B cell (primary cell): ENCODE measurements around the gene WDFY2. TPM values are rescaled to one million over a fixed set of nuclear protein-coding genes. Genes with fewer than 3 reads are reported as not detected.
"Not testable (repeated sequence)": the region's sequence is repeated elsewhere in the genome, so short reads cannot be mapped to it uniquely, and the experiment has no call there.

Experiments
- ATAC-seq: fragments of 200-7000 bp; cut with Tn5 transposase; one replicate; pipeline ENCODE4 v1.10.0; 2021; ENCODE audit warnings: low read depth, mild to moderate bottlenecking, moderate number of reproducible peaks, moderate library complexity
- CTCF ChIA-PET: fragments of 350-600 bp; sonication (Branson Sonifier 250); formaldehyde crosslinking; loops from one replicate; lab custom pipeline; 2021; ENCODE audit warnings: antibody characterized with exemption, inconsistent platforms; lab: Charles Lee
- POLR2A ChIA-PET: fragments of 350-600 bp; sonication (Branson Sonifier 250); formaldehyde crosslinking; loops from one replicate; lab custom pipeline; 2021; ENCODE audit warnings: antibody characterized with exemption; lab: Charles Lee
- DNase-seq: peaks from one replicate; pipeline ENCODE4 v3.0.0; 2013
- H2AFZ ChIP-seq: 2 replicates; pipeline ENCODE4 v1.6.1; 2012; ENCODE audit warnings: mild to moderate bottlenecking, low read depth, low read length; ENCODE audit not compliant: insufficient read depth, poor library complexity, severe bottlenecking
- H3K27ac ChIP-seq, 2 donors: 1 replicate in 1 of 2; 2 replicates in 1 of 2; pipeline ENCODE4 v1.5.1; 2012 to 2013; ENCODE audit warnings: low read length in 2 of 2, mild to moderate bottlenecking in 2 of 2, moderate library complexity in 1 of 2
- H3K27me3 ChIP-seq, 4 experiments: fragments of 200-600 bp in 1 of 4; sonication (generic) in 1 of 4; replicated peaks in 1 of 4; 1 replicate in 2 of 4; 2 replicates in 2 of 4; pipeline versions ENCODE4 v1.6.1 to v1.7.0; 2013 to 2016; ENCODE audit warnings: low read length in 3 of 4, mild to moderate bottlenecking in 2 of 4, mixed read lengths in 1 of 4, moderate library complexity in 1 of 4; ENCODE audit not compliant: insufficient read depth in 4 of 4, control insufficient read depth in 3 of 4; ENCODE audit errors: control extremely low read depth in 1 of 4
- H3K36me3 ChIP-seq, 2 experiments: replicated peaks in 1 of 2; 1 replicate in 1 of 2; 2 replicates in 1 of 2; pipeline versions ENCODE4 v1.6.1 to v1.7.1; 2013; ENCODE audit warnings: low read length in 1 of 2; ENCODE audit not compliant: insufficient read depth in 2 of 2, control insufficient read depth in 1 of 2; ENCODE audit errors: control extremely low read depth in 1 of 2, extremely low read depth in 1 of 2
- H3K4me1 ChIP-seq, 2 donors: fragments of 200-600 bp in 1 of 2; sonication (generic) in 1 of 2; 1 replicate in 1 of 2; 2 replicates in 1 of 2; pipeline versions ENCODE4 v1.5.1 to v1.6.1; 2013 to 2017; ENCODE audit warnings: low read length in 2 of 2; ENCODE audit not compliant: control insufficient read depth in 2 of 2, insufficient read depth in 2 of 2
- H3K4me2 ChIP-seq: replicated peaks from 2 replicates; pipeline ENCODE3; 2012; ENCODE audit warnings: mild to moderate bottlenecking, low read depth, low read length; ENCODE audit not compliant: poor library complexity, severe bottlenecking
- H3K4me3 ChIP-seq, 5 experiments: fragments of 200-600 bp in 1 of 5; sonication (generic) in 1 of 5; 1 replicate in 3 of 5; 2 replicates in 2 of 5; pipeline versions ENCODE4 v1.5.1 to v1.7.0; 2011 to 2016; ENCODE audit warnings: low read length in 4 of 5, mild to moderate bottlenecking in 4 of 5, low read depth in 2 of 5, control low read depth in 1 of 5, moderate library complexity in 1 of 5; ENCODE audit not compliant: insufficient read depth in 1 of 5; ENCODE audit errors: control extremely low read depth in 1 of 5, extremely low read depth in 1 of 5
- H3K79me2 ChIP-seq: fragments of 200-600 bp; sonication (generic); one replicate; pipeline ENCODE4 v1.6.0; 2016; ENCODE audit warnings: low read length; ENCODE audit not compliant: control insufficient read depth, insufficient read depth
- H3K9ac ChIP-seq: fragments of 200-600 bp; sonication (generic); 2 replicates; pipeline ENCODE4 v1.6.1; 2017; ENCODE audit warnings: mild to moderate bottlenecking, low read length, moderate library complexity
- H3K9me3 ChIP-seq, 3 donors: one replicate each; pipeline versions ENCODE4 v1.6.1 to v1.7.1; 2013; ENCODE audit warnings: low read length in 2 of 3; ENCODE audit not compliant: control insufficient read depth in 2 of 3, insufficient read depth in 1 of 3; ENCODE audit errors: control extremely low read depth in 1 of 3
- H4K20me1 ChIP-seq: 2 replicates; pipeline ENCODE4 v1.6.0; 2012; ENCODE audit warnings: mild to moderate bottlenecking, low read length; ENCODE audit not compliant: insufficient read depth, control insufficient read depth, poor library complexity, severe bottlenecking
- H3K27ac Mint-ChIP-seq: one replicate; pipeline ENCODE4 v1.8.0; 2021; ENCODE audit warnings: mixed read lengths
- H3K27me3 Mint-ChIP-seq: one replicate; pipeline ENCODE4 v1.8.0; 2021; ENCODE audit warnings: mixed read lengths
- H3K4me1 Mint-ChIP-seq: one replicate; pipeline ENCODE4 v1.8.0; 2021; ENCODE audit warnings: mixed read lengths
- H3K4me3 Mint-ChIP-seq: one replicate; pipeline ENCODE4 v1.8.0; 2021; ENCODE audit warnings: mixed read lengths
- H3K9me3 Mint-ChIP-seq: one replicate; pipeline ENCODE4 v1.8.0; 2022; ENCODE audit warnings: mixed read lengths; ENCODE audit not compliant: insufficient read depth
- CTCF ChIP-seq: fragments of 200-600 bp; IDR thresholded peaks from one replicate; pipeline ENCODE4 v1.8.0; 2022; ENCODE audit warnings: antibody characterized with exemption, mild to moderate bottlenecking
- EZH2 ChIP-seq: IDR thresholded peaks from 2 replicates; pipeline ENCODE4 v1.6.1; 2012; ENCODE audit warnings: borderline replicate concordance, low read depth, mild to moderate bottlenecking, moderate library complexity, low read length; ENCODE audit not compliant: insufficient read depth, poor library complexity, severe bottlenecking
- WGBS: methylation state at CpG from one replicate; pipeline ENCODE4 v1.1.5; 2013; ENCODE audit warnings: missing lambda C conversion rate; ENCODE audit not compliant: insufficient coverage; 5-methylcytosine and 5-hydroxymethylcytosine counted together
- intact Hi-C: fragments of 100-400 bp; cut with micrococcal nuclease; formaldehyde crosslinking; loops from one replicate; pipeline ENCODE4 v1.10.0; 2022
- polyA plus RNA-seq: library from polyadenylated mRNA; depleted of rRNA; stranded (reverse); fragments of >200 nt; gene quantifications from 2 replicates; pipeline ENCODE4 v1.2.3, GENCODE V29; 2012
- total RNA-seq, 2 donors: library from RNA; stranded (reverse); fragments of 120-200 nt in 1 of 2; gene quantifications; 1 replicate in 1 of 2; 2 replicates in 1 of 2; pipeline versions ENCODE4 v1.2.3 to v1.2.4, GENCODE V29; 2013 to 2022

The WDFY2 gene
- total and polyA plus RNA-seq, 2 donors (not counting 1 experiment from before 2014, with no cell fraction given): 12.4 to 47.7 TPM

DNA sequence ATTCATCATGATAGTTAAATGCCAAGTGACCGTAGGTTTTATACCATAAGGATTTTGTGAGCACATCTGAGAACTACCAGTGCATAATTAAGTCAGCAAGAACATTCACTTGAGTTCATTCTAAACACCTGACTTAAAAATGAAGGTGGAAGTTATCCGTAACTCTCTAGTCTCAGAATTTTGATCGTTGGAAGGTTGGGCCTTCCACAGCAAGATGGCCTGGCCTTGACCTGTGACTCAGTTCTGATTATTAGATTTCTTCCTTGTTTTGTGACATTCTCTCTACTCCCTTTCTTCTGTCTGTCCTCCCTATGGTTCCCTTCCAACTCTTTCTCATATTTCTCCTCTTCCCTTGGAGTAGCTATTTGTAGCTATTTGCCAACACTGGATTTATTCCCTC lies 20.0 kb upstream of the WDFY2 start:
- Histone ChIP-seq H3K27ac (no peak overlapping the region), H3K9me3 (peaks cover 0 to 9% (median 3%) of the 10 kb centered on the region in 3 donors), H4K20me1 (no peaks in the 10 kb centered on the region), H3K79me2 (no peaks in the 10 kb centered on the region), H3K27me3 (no peaks in the 10 kb centered on the region), H3K4me3 (no peak overlapping the region), H3K4me1 (peaks cover 28% of the 10 kb centered on the region in 2 donors), H3K4me2 (no peak overlapping the region), H2AFZ (no peak overlapping the region), H3K9ac (no peak overlapping the region), H3K36me3 (no peaks in the 10 kb centered on the region)
- POLR2A ChIA-PET: no interaction called here
- H3K27ac Mint-ChIP-seq: no peak overlapping the region
- intact Hi-C loops: no loop called here
- TF ChIP-seq CTCF: no peak
- TF ChIP-seq EZH2: no peak
- H3K4me1 Mint-ChIP-seq: peaks cover 32% of the 10 kb centered on the region
- CTCF ChIA-PET: no interaction called here
- H3K27me3 Mint-ChIP-seq: no peaks in the 10 kb centered on the region
- no peaks in the 10 kb centered on the region for H3K9me3 Mint-ChIP-seq
- ATAC-seq (no peak), DNase-seq (no peak)
- no peak overlapping the region for H3K4me3 Mint-ChIP-seq
- WGBS: 100% methylated on average over 2 of the region's 3 CpGs

DNA sequence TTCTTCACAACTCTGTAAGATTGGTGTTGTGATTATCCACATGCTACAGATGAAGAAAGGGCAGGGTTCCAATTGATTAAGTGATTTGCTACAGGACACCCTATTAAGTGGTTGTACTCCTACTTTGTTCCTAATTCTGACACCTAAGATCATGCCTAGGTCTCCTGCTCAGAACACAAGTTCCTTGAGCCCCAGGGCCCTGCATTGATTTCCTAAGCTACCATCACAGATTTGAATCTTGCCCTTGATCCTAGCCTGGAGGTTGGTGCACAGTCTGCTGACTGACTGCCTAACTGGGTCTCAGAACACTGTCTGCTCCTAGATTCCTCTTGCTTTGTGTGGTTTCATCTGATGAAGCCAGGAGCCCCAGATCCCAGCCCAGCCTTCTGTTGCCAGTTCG lies 19.6 kb upstream of the WDFY2 start:
- H3K4me1 ChIP-seq: peaks cover 27% of the 10 kb centered on the region in 2 donors
- no peak overlapping the region for H3K9ac ChIP-seq
- no peaks in the 10 kb centered on the region for H3K27me3 Mint-ChIP-seq
- H3K36me3 ChIP-seq: no peaks in the 10 kb centered on the region
- H3K27ac Mint-ChIP-seq: no peak overlapping the region
- intact Hi-C loops: no loop called here
- H3K4me3 ChIP-seq: no peak overlapping the region
- H3K27ac ChIP-seq: no peak overlapping the region
- H4K20me1 ChIP-seq: no peaks in the 10 kb centered on the region
- TF ChIP-seq EZH2: no peak
- no peaks in the 10 kb centered on the region for H3K9me3 Mint-ChIP-seq
- peaks cover 31% of the 10 kb centered on the region for H3K4me1 Mint-ChIP-seq
- 100% methylated on average over 1 of the region's 1 CpG for WGBS
- POLR2A ChIA-PET: no interaction called here
- H3K9me3 ChIP-seq: peaks cover 0 to 9% (median 3%) of the 10 kb centered on the region in 3 donors
- DNase-seq: no peak
- H3K4me3 Mint-ChIP-seq: no peak overlapping the region
- no peak overlapping the region for H2AFZ ChIP-seq
- no peak for ATAC-seq
- no peaks in the 10 kb centered on the region for H3K27me3 ChIP-seq
- H3K79me2 ChIP-seq: no peaks in the 10 kb centered on the region
- CTCF ChIA-PET: no interaction called here
- H3K4me2 ChIP-seq: no peak overlapping the region

DNA sequence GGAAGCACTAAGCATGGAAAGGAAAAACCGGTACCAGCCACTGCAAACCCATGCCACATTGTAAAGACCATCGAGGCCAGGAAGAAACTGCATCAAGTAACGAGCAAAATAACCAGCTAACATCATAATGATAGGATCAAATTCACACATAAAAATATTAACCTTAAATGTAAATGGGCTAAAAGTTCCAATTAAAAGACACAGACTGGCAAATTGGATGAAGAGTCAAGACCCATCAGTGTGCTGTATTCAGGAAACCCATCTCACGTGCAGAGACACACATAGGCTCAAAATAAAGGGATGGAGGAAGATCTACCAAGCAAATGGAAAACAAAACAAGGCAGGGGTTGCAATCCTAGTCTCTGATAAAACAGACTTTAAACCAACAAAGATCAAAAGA lies 15.3 kb upstream of the WDFY2 start:
- H3K9ac ChIP-seq, intact Hi-C loops, H3K4me3 Mint-ChIP-seq, H3K36me3 ChIP-seq, H3K4me1 Mint-ChIP-seq, H3K27me3 Mint-ChIP-seq, H3K9me3 Mint-ChIP-seq, H3K4me3 ChIP-seq, POLR2A ChIA-PET, H3K79me2 ChIP-seq, H2AFZ ChIP-seq, H3K27ac ChIP-seq, H3K27ac Mint-ChIP-seq, H3K4me1 ChIP-seq, ATAC-seq, H4K20me1 ChIP-seq, CTCF ChIA-PET, H3K4me2 ChIP-seq, H3K27me3 ChIP-seq, DNase-seq: not testable (repeated sequence)
- peaks cover 0 to 12% (median 0%) of the 10 kb centered on the region in 3 donors for H3K9me3 ChIP-seq
- WGBS: no CpG with 5 or more reads among the region's 4 CpGs
